SK-N-SH (cell line): Measurements from ENCODE around the gene QSOX1. TPM values are rescaled to one million over a fixed set of nuclear protein-coding genes. Genes with fewer than 3 reads are reported as not detected.

Experiments used
- CTCF ChIA-PET: fragments of 300-600, 350-600 bp; formaldehyde crosslinking; extraction: SDS; loops from one replicate; lab custom pipeline; 2021; lab: Yijun Ruan, JAX
- POLR2A ChIA-PET: fragments of 350-600 bp; sonication (Branson Sonifier 250); formaldehyde crosslinking; extraction: SDS; loops from one replicate; lab custom pipeline; 2020; ENCODE audit warnings: antibody characterized with exemption, inconsistent platforms; lab: Yijun Ruan, JAX
- DNase-seq: peaks from one replicate; pipeline ENCODE4 v3.0.0; 2012
- H2AFZ ChIP-seq: fragments of 200-600 bp; sonication (generic); 2 replicates; pipeline ENCODE4 v1.8.1; 2016; ENCODE audit warnings: antibody characterized with exemption, mild to moderate bottlenecking, low read depth
- H3F3A ChIP-seq: fragments of 200-600 bp; sonication (generic); replicated peaks from 2 replicates; pipeline ENCODE3; 2016; ENCODE audit warnings: antibody characterized with exemption, mild to moderate bottlenecking; ENCODE audit not compliant: insufficient read depth
- H3K27ac ChIP-seq, 2 experiments: fragments of 200-500 bp in 1 of 2; fragments of 200-600 bp in 1 of 2; sonication (Bioruptor generic) in 1 of 2; sonication (generic), shearing (Covaris generic) in 1 of 2; 2 replicates each; pipeline versions ENCODE4 v1.5.1 to v1.6.1; 2014 to 2016; ENCODE audit warnings: low read depth in 2 of 2, inconsistent platforms in 1 of 2, low read length in 1 of 2, mild to moderate bottlenecking in 1 of 2, mixed read lengths in 1 of 2
- H3K27me3 ChIP-seq: fragments of 200-600 bp; sonication (generic), shearing (Covaris generic); 2 replicates; pipeline ENCODE4 v1.6.1; 2016; ENCODE audit warnings: mixed run types; ENCODE audit not compliant: insufficient read depth
- H3K36me3 ChIP-seq, 2 experiments: fragments of 200-500 bp in 1 of 2; fragments of 200-600 bp in 1 of 2; sonication (Bioruptor generic) in 1 of 2; sonication (generic) in 1 of 2; replicated peaks in 1 of 2; 2 replicates each; pipeline versions ENCODE3 to v1.5.1; 2014 to 2016; ENCODE audit warnings: low read length in 1 of 2, mild to moderate bottlenecking in 1 of 2; ENCODE audit not compliant: insufficient read depth in 2 of 2, control insufficient read depth in 1 of 2
- H3K4me1 ChIP-seq, 2 experiments: fragments of 200-500 bp in 1 of 2; fragments of 200-600 bp in 1 of 2; sonication (Bioruptor generic) in 1 of 2; sonication (generic), shearing (Covaris generic) in 1 of 2; 2 replicates each; pipeline versions ENCODE4 v1.5.1 to v1.6.1; 2014 to 2016; ENCODE audit warnings: low read depth in 1 of 2, low read length in 1 of 2, mixed run types in 1 of 2; ENCODE audit not compliant: insufficient read depth in 2 of 2, control insufficient read depth in 1 of 2
- H3K4me2 ChIP-seq: fragments of 200-600 bp; sonication (generic), shearing (Covaris generic); 2 replicates; pipeline ENCODE4 v1.6.1; 2017; ENCODE audit warnings: mixed run types
- H3K4me3 ChIP-seq, 2 experiments: fragments of 200-500 bp in 1 of 2; fragments of 200-600 bp in 1 of 2; sonication (Bioruptor generic) in 1 of 2; sonication (generic), shearing (Covaris generic) in 1 of 2; 2 replicates each; pipeline versions ENCODE4 v1.5.1 to v1.8.1; 2014 to 2016; ENCODE audit warnings: low read depth in 2 of 2, inconsistent platforms in 1 of 2, low read length in 1 of 2, mild to moderate bottlenecking in 1 of 2, mixed read lengths in 1 of 2, moderate library complexity in 1 of 2
- H3K79me2 ChIP-seq: fragments of 200-600 bp; sonication (generic); 2 replicates; pipeline ENCODE4 v1.8.1; 2017; ENCODE audit warnings: mild to moderate bottlenecking; ENCODE audit not compliant: insufficient read depth
- H3K9ac ChIP-seq: fragments of 200-600 bp; sonication (generic); 2 replicates; pipeline ENCODE4 v1.6.1; 2017; ENCODE audit warnings: mixed run types
- H3K9me2 ChIP-seq: fragments of 200-600 bp; sonication (generic); 2 replicates; pipeline ENCODE4 v1.6.1; 2017; ENCODE audit warnings: mixed run types
- H3K9me3 ChIP-seq: fragments of 200-600 bp; sonication (generic); 2 replicates; pipeline ENCODE4 v1.6.1; 2017; ENCODE audit warnings: mixed run types, mild to moderate bottlenecking, moderate library complexity
- H4K20me1 ChIP-seq: fragments of 200-600 bp; sonication (generic); 2 replicates; pipeline ENCODE4 v1.6.1; 2017; ENCODE audit warnings: mild to moderate bottlenecking, mixed run types; ENCODE audit not compliant: insufficient read depth
- FOXJ3 ChIP-seq: sonication (generic); formaldehyde crosslinking; IDR thresholded peaks from 2 replicates; pipeline ENCODE4 v1.5.1; 2020; ENCODE audit warnings: mild to moderate bottlenecking, missing genetic modification reagents
- FOXM1 ChIP-seq: IDR thresholded peaks from 2 replicates; pipeline ENCODE4 v1.4.0; 2012; ENCODE audit warnings: low read depth, mild to moderate bottlenecking
- MAX ChIP-seq: IDR thresholded peaks from 2 replicates; pipeline ENCODE4 v1.4.0; 2012; ENCODE audit warnings: low read depth
- MEF2A ChIP-seq: IDR thresholded peaks from 2 replicates; pipeline ENCODE4 v1.4.0; 2012; ENCODE audit warnings: low read depth, borderline replicate concordance
- MXI1 ChIP-seq: IDR thresholded peaks from 2 replicates; pipeline ENCODE4 v1.6.1; 2012; ENCODE audit warnings: mild to moderate bottlenecking, low read depth, low read length, improper control_type of control experiment
- RCOR1 ChIP-seq: fragments of 150-350 bp; IDR thresholded peaks from 2 replicates; pipeline ENCODE4 v1.6.1; 2017; ENCODE audit warnings: antibody characterized with exemption, low read length
- RFX5 ChIP-seq: IDR thresholded peaks from 2 replicates; pipeline ENCODE4 v1.6.1; 2012; ENCODE audit warnings: mild to moderate bottlenecking, improper control_type of control experiment, low read length
- SMC3 ChIP-seq: IDR thresholded peaks from 2 replicates; pipeline ENCODE4 v1.6.1; 2012; ENCODE audit warnings: low read depth, low read length, improper control_type of control experiment
- TAF1 ChIP-seq: IDR thresholded peaks from 2 replicates; pipeline ENCODE4 v1.6.1; 2012; ENCODE audit warnings: low read depth, mild to moderate bottlenecking, low read length, moderate library complexity, borderline replicate concordance
- TCF12 ChIP-seq: IDR thresholded peaks from 2 replicates; pipeline ENCODE4 v1.4.0; 2012
- TEAD4 ChIP-seq: IDR thresholded peaks from 2 replicates; pipeline ENCODE4 v1.4.0; 2012; ENCODE audit warnings: mild to moderate bottlenecking, borderline replicate concordance; ENCODE audit not compliant: insufficient read depth
- USF1 ChIP-seq: IDR thresholded peaks from 2 replicates; pipeline ENCODE4 v1.4.0; 2012; ENCODE audit warnings: low read depth, borderline replicate concordance
- USF2 ChIP-seq: fragments of 150-350 bp; IDR thresholded peaks from 2 replicates; pipeline ENCODE4 v1.6.1; 2017; ENCODE audit warnings: antibody characterized with exemption, low read length, low read depth, borderline replicate concordance
- WGBS: methylation state at CpG from one replicate; pipeline ENCODE4 v1.1.6; 2017; ENCODE audit warnings: low lambda C conversion rate; 5-methylcytosine and 5-hydroxymethylcytosine counted together
- polyA plus RNA-seq, 3 experiments: library from polyadenylated mRNA; depleted of rRNA; stranded (reverse); fragments of >200 nt; gene quantifications; 2 replicates each; pipeline ENCODE4 v1.2.3, GENCODE V29; 2012
- TF ChIP-seq, protein P1 (sequence below): IDR thresholded peaks from 2 replicates; pipeline ENCODE4 v1.6.1; 2012; ENCODE audit warnings: mild to moderate bottlenecking, low read depth, low read length, moderate library complexity
- TF ChIP-seq, protein P2 (sequence below): IDR thresholded peaks from 2 replicates; pipeline ENCODE4 v1.4.0; 2012; ENCODE audit warnings: low read depth, borderline replicate concordance

QSOX1 gene
- polyA plus RNA-seq, 1 of the 3 experiments (the other 2 are of a cell fraction) = 359 TPM

DNA sequence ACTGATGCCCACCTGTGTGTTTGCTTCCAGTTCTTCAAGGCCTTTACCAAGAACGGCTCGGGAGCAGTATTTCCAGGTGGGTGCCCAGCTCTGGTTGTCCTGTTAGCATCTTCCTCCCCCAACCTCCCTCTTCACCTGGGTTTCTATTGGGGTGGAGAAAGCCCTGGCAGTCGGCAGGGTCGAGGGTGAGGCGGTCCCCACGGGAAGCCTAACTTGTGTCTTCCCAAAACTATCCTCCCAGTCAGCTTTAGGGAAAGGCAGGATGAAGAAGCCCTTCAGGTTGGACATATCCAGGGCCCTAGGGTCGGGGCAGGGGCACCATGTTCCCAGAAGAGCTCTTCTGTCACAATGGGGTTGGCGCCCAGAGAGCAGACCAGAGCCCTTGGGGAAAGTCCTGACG lies 20.6 kb downstream of the QSOX1 start (continued):
- TF ChIP-seq USF2 = no peak
- TF ChIP-seq, all 33 proteins: peak for 0

GRCh38 chr1:180175806-180176205 lies 21.1 kb downstream of the QSOX1 start:
- H3K27ac ChIP-seq = no peak overlapping the region; a peak in 1 of 4 replicates
- DNase-seq = no peak

More at GRCh38 chr1:180175806-180176205, 21.1 kb downstream of the QSOX1 start:
- Histone ChIP-seq H3K36me3 (peaks cover 13 to 19% of the 10 kb centered on the region in 2 experiments), H4K20me1 (no peaks in the 10 kb centered on the region), H3K27me3 (no peaks in the 10 kb centered on the region), H3K9me3 (no peaks in the 10 kb centered on the region), H3K4me1 (peaks cover 0 to 10% of the 10 kb centered on the region in 2 experiments; a peak in 1 of 4 replicates), H3F3A (peaks cover 4% of the 10 kb centered on the region), H3K9me2 (no peaks in the 10 kb centered on the region), H3K4me2 (no peak overlapping the region), H3K9ac (no peak overlapping the region), H3K79me2 (peaks cover under 1% of the 10 kb centered on the region; the same call in 1 of the 2 replicates), H2AFZ (no peak overlapping the region), H3K4me3 (no peak overlapping the region)
- 90% methylated on average over 5 of the region's 9 CpGs for WGBS
- ChIA-PET CTCF (interaction anchor here (0.8 to 6.8 kb wide), 4 partner anchors 6 to 362 kb away, joined by 3 to 97 read pairs (median 52); no protein-coding TSS in a partner anchor), POLR2A (interaction anchor here (0.5 kb wide), 1 partner anchor 110 kb away, joined by 3 read pairs; no protein-coding TSS in a partner anchor)
- TF ChIP-seq SMC3 (no peak), TCF12 (no peak), MAX (no peak), MEF2A (no peak), RCOR1 (no peak), MXI1 (no peak), RFX5 (no peak), USF1 (no peak), FOXJ3 (CRISPR knock-in tag) (no peak), TAF1 (no peak), TEAD4 (no peak), FOXM1 (no peak)
- TF ChIP-seq, protein P1, sequence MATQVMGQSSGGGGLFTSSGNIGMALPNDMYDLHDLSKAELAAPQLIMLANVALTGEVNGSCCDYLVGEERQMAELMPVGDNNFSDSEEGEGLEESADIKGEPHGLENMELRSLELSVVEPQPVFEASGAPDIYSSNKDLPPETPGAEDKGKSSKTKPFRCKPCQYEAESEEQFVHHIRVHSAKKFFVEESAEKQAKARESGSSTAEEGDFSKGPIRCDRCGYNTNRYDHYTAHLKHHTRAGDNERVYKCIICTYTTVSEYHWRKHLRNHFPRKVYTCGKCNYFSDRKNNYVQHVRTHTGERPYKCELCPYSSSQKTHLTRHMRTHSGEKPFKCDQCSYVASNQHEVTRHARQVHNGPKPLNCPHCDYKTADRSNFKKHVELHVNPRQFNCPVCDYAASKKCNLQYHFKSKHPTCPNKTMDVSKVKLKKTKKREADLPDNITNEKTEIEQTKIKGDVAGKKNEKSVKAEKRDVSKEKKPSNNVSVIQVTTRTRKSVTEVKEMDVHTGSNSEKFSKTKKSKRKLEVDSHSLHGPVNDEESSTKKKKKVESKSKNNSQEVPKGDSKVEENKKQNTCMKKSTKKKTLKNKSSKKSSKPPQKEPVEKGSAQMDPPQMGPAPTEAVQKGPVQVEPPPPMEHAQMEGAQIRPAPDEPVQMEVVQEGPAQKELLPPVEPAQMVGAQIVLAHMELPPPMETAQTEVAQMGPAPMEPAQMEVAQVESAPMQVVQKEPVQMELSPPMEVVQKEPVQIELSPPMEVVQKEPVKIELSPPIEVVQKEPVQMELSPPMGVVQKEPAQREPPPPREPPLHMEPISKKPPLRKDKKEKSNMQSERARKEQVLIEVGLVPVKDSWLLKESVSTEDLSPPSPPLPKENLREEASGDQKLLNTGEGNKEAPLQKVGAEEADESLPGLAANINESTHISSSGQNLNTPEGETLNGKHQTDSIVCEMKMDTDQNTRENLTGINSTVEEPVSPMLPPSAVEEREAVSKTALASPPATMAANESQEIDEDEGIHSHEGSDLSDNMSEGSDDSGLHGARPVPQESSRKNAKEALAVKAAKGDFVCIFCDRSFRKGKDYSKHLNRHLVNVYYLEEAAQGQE = no peak
- TF ChIP-seq, protein P2, sequence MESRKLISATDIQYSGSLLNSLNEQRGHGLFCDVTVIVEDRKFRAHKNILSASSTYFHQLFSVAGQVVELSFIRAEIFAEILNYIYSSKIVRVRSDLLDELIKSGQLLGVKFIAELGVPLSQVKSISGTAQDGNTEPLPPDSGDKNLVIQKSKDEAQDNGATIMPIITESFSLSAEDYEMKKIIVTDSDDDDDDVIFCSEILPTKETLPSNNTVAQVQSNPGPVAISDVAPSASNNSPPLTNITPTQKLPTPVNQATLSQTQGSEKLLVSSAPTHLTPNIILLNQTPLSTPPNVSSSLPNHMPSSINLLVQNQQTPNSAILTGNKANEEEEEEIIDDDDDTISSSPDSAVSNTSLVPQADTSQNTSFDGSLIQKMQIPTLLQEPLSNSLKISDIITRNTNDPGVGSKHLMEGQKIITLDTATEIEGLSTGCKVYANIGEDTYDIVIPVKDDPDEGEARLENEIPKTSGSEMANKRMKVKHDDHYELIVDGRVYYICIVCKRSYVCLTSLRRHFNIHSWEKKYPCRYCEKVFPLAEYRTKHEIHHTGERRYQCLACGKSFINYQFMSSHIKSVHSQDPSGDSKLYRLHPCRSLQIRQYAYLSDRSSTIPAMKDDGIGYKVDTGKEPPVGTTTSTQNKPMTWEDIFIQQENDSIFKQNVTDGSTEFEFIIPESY = no peak
